Progenitor cell of endocrine pancreas (in vitro differentiated cells): Measurements from ENCODE around the gene RLF. TPM values are rescaled to one million over a fixed set of nuclear protein-coding genes. Genes with fewer than 3 reads are reported as not detected.

Experiments
- DNase-seq: peaks from one replicate; pipeline ENCODE4 v3.0.0; 2021; ENCODE audit warnings: low spot score; ENCODE audit not compliant: unreplicated experiment
- H3K27ac Mint-ChIP-seq: 2 replicates; pipeline ENCODE4 v1.8.0; 2021; ENCODE audit warnings: mild to moderate bottlenecking, moderate library complexity, mixed read lengths
- H3K27me3 Mint-ChIP-seq: 2 replicates; pipeline ENCODE4 v1.8.0; 2021; ENCODE audit warnings: mixed read lengths
- H3K36me3 Mint-ChIP-seq: 2 replicates; pipeline ENCODE4 v1.8.0; 2022; ENCODE audit warnings: mixed read lengths; ENCODE audit not compliant: insufficient read depth
- H3K4me1 Mint-ChIP-seq: 2 replicates; pipeline ENCODE4 v1.8.0; 2021; ENCODE audit warnings: low read depth, mixed read lengths
- H3K4me3 Mint-ChIP-seq: 2 replicates; pipeline ENCODE4 v1.8.0; 2021; ENCODE audit warnings: low read depth, mild to moderate bottlenecking, moderate library complexity, mixed read lengths
- H3K9me3 Mint-ChIP-seq: 2 replicates; pipeline ENCODE4 v1.8.0; 2021; ENCODE audit warnings: low read depth, mixed read lengths
- CTCF ChIP-seq: fragments of 200-600 bp; sonication (generic); IDR thresholded peaks from one replicate; pipeline ENCODE4 v1.5.0; 2021; ENCODE audit warnings: antibody characterized with exemption, mild to moderate bottlenecking; ENCODE audit not compliant: unreplicated experiment
- total RNA-seq: library from RNA; stranded (reverse); gene quantifications from 2 replicates; pipeline ENCODE4 v1.2.1, GENCODE V29; 2021

Gene RLF
- total RNA-seq, 1 donor from 2014 or later: 20.5 TPM

GRCh38 chr1:40265298-40265697 lies 104.1 kb downstream of the RLF start:
- no peak for DNase-seq
- TF ChIP-seq CTCF: no peak
- peaks cover 3% of the 10 kb centered on the region for H3K4me1 Mint-ChIP-seq
- H3K27ac Mint-ChIP-seq: no peak overlapping the region
- H3K36me3 Mint-ChIP-seq: peaks cover 16% of the 10 kb centered on the region
- H3K4me3 Mint-ChIP-seq: no peak overlapping the region
- no peaks in the 10 kb centered on the region for H3K9me3 Mint-ChIP-seq
- H3K27me3 Mint-ChIP-seq: no peaks in the 10 kb centered on the region

- TF ChIP-seq CTCF: no peak
- H3K27me3 Mint-ChIP-seq: no peaks in the 10 kb centered on the region
- peaks cover 17% of the 10 kb centered on the region for H3K36me3 Mint-ChIP-seq
These were observed 104.7 kb downstream of the RLF start for GRCh38 chr1:40265919-40266318.

GRCh38 chr1:40266786-40267535 lies 105.8 kb downstream of the RLF start:
- no peak overlapping the region for H3K4me3 Mint-ChIP-seq
- H3K36me3 Mint-ChIP-seq: peaks cover 18% of the 10 kb centered on the region

More at GRCh38 chr1:40265919-40266318, 104.7 kb downstream of the RLF start:
- Mint-ChIP-seq H3K4me3 (no peak overlapping the region), H3K9me3 (no peaks in the 10 kb centered on the region), H3K27ac (peak overlapping the region; percentile 86), H3K4me1 (peaks cover 3% of the 10 kb centered on the region)
- DNase-seq: no peak

GRCh38 chr1:40267767-40268187 lies 106.6 kb downstream of the RLF start:
- no peak for TF ChIP-seq CTCF
- no peak overlapping the region for H3K4me3 Mint-ChIP-seq
- H3K27me3 Mint-ChIP-seq: no peaks in the 10 kb centered on the region
- no peak for DNase-seq
- peaks cover 3% of the 10 kb centered on the region for H3K4me1 Mint-ChIP-seq
- H3K27ac Mint-ChIP-seq: no peak overlapping the region
- peaks cover 15% of the 10 kb centered on the region for H3K36me3 Mint-ChIP-seq
- H3K9me3 Mint-ChIP-seq: no peaks in the 10 kb centered on the region

More at GRCh38 chr1:40266786-40267535, 105.8 kb downstream of the RLF start:
- no peak for DNase-seq
- no peak overlapping the region for H3K27ac Mint-ChIP-seq
- H3K4me1 Mint-ChIP-seq: peaks cover 3% of the 10 kb centered on the region
- no peaks in the 10 kb centered on the region for H3K27me3 Mint-ChIP-seq
- no peaks in the 10 kb centered on the region for H3K9me3 Mint-ChIP-seq
- no peak for TF ChIP-seq CTCF

GRCh38 chr1:40268211-40268610 lies 107.0 kb downstream of the RLF start:
- H3K36me3 Mint-ChIP-seq: peaks cover 16% of the 10 kb centered on the region

More at GRCh38 chr1:40268211-40268610, 107.0 kb downstream of the RLF start:
- H3K27me3 Mint-ChIP-seq: no peaks in the 10 kb centered on the region
- H3K27ac Mint-ChIP-seq: no peak overlapping the region
- no peak for TF ChIP-seq CTCF
- no peak overlapping the region for H3K4me3 Mint-ChIP-seq
- H3K4me1 Mint-ChIP-seq: peaks cover 3% of the 10 kb centered on the region
- no peaks in the 10 kb centered on the region for H3K9me3 Mint-ChIP-seq
- no peak for DNase-seq
